K562 (cell line): ENCODE measurements around the gene NBPF3. TPM values are rescaled to one million over a fixed set of nuclear protein-coding genes. Genes with fewer than 3 reads are reported as not detected.

Experiments
- ETV5 ChIP-seq: sonication (generic); formaldehyde crosslinking; IDR thresholded peaks from 2 replicates; pipeline ENCODE4 v1.4.0; 2020; ENCODE audit warnings: low read depth, mild to moderate bottlenecking, missing genetic modification reagents
- ILF3 ChIP-seq: fragments of 450-650 bp; IDR thresholded peaks from 2 replicates; pipeline ENCODE4 v1.6.1; 2018; ENCODE audit warnings: antibody characterized with exemption, mild to moderate bottlenecking, moderate library complexity, borderline replicate concordance
- MECOM ChIP-seq: fragments of 250-450 bp; sonication (Bioruptor Pico); IDR thresholded peaks from 2 replicates; pipeline ENCODE4 v1.8.0; 2022; ENCODE audit warnings: inconsistent platforms
- NR2F6 ChIP-seq: fragments of 450-650 bp; formaldehyde crosslinking; IDR thresholded peaks from 2 replicates; pipeline ENCODE4 v1.4.0; 2020; ENCODE audit warnings: mild to moderate bottlenecking
- SMARCA4 ChIP-seq: fragments of 450-650 bp; IDR thresholded peaks from 2 replicates; pipeline ENCODE4 v1.6.1; 2016
- TRIM24 ChIP-seq, 2 experiments: fragments of 450-650 bp; IDR thresholded peaks; 2 replicates each; pipeline ENCODE4 v1.6.1; 2016
- ZBTB1 ChIP-seq: sonication (generic); formaldehyde crosslinking; IDR thresholded peaks from 2 replicates; pipeline ENCODE4 v1.8.1; 2023; ENCODE audit warnings: missing genetic modification reagents, low read depth, mild to moderate bottlenecking, borderline replicate concordance
- ZNF263 ChIP-seq: sonication (generic); formaldehyde crosslinking; IDR thresholded peaks from 2 replicates; pipeline ENCODE4 v1.8.0; 2022; ENCODE audit warnings: mild to moderate bottlenecking, missing genetic modification reagents, borderline replicate concordance
- polyA plus RNA-seq, 8 experiments: library from polyadenylated mRNA; depleted of rRNA in 4 of 8; stranded (reverse) in 5 of 8; unstranded in 3 of 8; fragments of >200 nt; fragmentation: Nextera tagmentation in 2 of 8; fragmentation: Illumina TruSeq in 1 of 8; extraction: Ambion mirVana in 2 of 8; extraction: Trizol in 1 of 8; gene quantifications; 2 replicates each; pipeline versions ENCODE4 v1.2.1 to v1.2.3, GENCODE V29; 2011 to 2014; ENCODE audit warnings: inconsistent platforms in 1 of 8, missing spikeins in 1 of 8
- total RNA-seq, 7 experiments: library from RNA; depleted of rRNA in 6 of 7; stranded (reverse); fragments of >200 nt in 6 of 7; fragmentation: Illumina TruSeq in 2 of 7; extraction: Trizol in 2 of 7; gene quantifications; 2 replicates each; pipeline versions ENCODE4 v1.2.1 to v1.2.3, GENCODE V29; 2011 to 2021; ENCODE audit warnings: low replicate concordance in 1 of 7
- TF ChIP-seq, protein P1 (sequence below): sonication (generic); formaldehyde crosslinking; IDR thresholded peaks from 2 replicates; pipeline ENCODE4 v1.9.0; 2022; ENCODE audit warnings: mild to moderate bottlenecking, missing genetic modification reagents
- TF ChIP-seq, protein P2 (sequence below): fragments of 450-650 bp; IDR thresholded peaks from 2 replicates; pipeline ENCODE4 v1.6.1; 2016; ENCODE audit warnings: low read depth
- TF ChIP-seq, protein P3 (sequence below): sonication (generic); formaldehyde crosslinking; IDR thresholded peaks from 2 replicates; pipeline ENCODE4 v1.8.0; 2022; ENCODE audit warnings: mild to moderate bottlenecking, missing genetic modification reagents
- TF ChIP-seq, protein P4 (sequence below): fragments of 250-450 bp; sonication (Bioruptor Pico); IDR thresholded peaks from 2 replicates; pipeline ENCODE4 v1.4.0; 2020

The NBPF3 gene
- total and polyA plus RNA-seq, 9 of the 15 experiments (the other 6 are each of a cell fraction or from before 2014, with no cell fraction given) = 1.5 to 7.3 (median 5.4) TPM

DNA sequence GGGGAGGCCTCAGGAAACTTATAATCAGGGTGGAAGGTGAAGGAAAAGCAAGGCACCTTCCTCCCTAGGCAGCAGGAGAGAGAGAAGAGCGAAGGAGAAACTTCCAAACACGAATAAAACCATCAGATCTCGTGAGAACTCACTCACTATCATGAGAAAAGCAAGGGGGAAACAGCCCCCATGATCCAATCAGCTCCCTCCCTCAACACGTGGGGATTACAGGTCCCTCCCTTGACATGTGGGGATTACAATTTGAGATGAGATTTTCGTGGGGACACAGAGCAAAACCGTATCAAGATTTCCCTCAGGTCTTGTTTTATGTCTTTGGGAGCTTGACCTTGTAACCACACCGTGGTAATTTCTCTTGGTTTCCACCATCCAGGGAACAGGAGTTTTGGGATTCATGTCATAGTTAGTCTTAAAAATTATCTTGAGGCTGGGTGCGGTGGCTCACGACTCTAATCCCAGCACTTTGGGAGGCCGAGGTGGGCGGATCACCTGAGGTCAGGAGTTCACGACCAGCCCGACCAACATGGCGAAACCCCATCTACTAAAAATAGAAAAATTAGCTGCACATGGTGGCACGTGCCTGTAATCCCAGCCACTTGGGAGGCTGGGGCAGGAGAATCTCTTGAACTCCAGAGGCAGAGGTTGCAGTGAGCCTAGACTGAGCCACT is 47.2 kb upstream of the NBPF3 start (continued):
- TF ChIP-seq, protein P1, sequence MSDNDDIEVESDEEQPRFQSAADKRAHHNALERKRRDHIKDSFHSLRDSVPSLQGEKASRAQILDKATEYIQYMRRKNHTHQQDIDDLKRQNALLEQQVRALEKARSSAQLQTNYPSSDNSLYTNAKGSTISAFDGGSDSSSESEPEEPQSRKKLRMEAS = peak; percentile 89
- TF ChIP-seq ZBTB1 (peak; percentile 47; the same call in 1 of the 2 replicates), SMARCA4 (no peak), ILF3 (no peak), ETV5 (CRISPR knock-in tag) (0 out of 2 replicates have a peak, but pooled peaks have one; percentile 48), TRIM24 (IDR thresholded peaks at IDR 0.05) (peak in 1 of 2 experiments; percentile 29; a peak in 1 of 4 replicates), ZNF263 (CRISPR knock-in tag) (peak; percentile 36; the same call in 1 of the 2 replicates), MECOM (CRISPR knock-in tag) (0 out of 2 replicates have a peak, but pooled peaks have one; percentile 14), NR2F6 (CRISPR knock-in tag) (no peak)
- TF ChIP-seq, protein P2, sequence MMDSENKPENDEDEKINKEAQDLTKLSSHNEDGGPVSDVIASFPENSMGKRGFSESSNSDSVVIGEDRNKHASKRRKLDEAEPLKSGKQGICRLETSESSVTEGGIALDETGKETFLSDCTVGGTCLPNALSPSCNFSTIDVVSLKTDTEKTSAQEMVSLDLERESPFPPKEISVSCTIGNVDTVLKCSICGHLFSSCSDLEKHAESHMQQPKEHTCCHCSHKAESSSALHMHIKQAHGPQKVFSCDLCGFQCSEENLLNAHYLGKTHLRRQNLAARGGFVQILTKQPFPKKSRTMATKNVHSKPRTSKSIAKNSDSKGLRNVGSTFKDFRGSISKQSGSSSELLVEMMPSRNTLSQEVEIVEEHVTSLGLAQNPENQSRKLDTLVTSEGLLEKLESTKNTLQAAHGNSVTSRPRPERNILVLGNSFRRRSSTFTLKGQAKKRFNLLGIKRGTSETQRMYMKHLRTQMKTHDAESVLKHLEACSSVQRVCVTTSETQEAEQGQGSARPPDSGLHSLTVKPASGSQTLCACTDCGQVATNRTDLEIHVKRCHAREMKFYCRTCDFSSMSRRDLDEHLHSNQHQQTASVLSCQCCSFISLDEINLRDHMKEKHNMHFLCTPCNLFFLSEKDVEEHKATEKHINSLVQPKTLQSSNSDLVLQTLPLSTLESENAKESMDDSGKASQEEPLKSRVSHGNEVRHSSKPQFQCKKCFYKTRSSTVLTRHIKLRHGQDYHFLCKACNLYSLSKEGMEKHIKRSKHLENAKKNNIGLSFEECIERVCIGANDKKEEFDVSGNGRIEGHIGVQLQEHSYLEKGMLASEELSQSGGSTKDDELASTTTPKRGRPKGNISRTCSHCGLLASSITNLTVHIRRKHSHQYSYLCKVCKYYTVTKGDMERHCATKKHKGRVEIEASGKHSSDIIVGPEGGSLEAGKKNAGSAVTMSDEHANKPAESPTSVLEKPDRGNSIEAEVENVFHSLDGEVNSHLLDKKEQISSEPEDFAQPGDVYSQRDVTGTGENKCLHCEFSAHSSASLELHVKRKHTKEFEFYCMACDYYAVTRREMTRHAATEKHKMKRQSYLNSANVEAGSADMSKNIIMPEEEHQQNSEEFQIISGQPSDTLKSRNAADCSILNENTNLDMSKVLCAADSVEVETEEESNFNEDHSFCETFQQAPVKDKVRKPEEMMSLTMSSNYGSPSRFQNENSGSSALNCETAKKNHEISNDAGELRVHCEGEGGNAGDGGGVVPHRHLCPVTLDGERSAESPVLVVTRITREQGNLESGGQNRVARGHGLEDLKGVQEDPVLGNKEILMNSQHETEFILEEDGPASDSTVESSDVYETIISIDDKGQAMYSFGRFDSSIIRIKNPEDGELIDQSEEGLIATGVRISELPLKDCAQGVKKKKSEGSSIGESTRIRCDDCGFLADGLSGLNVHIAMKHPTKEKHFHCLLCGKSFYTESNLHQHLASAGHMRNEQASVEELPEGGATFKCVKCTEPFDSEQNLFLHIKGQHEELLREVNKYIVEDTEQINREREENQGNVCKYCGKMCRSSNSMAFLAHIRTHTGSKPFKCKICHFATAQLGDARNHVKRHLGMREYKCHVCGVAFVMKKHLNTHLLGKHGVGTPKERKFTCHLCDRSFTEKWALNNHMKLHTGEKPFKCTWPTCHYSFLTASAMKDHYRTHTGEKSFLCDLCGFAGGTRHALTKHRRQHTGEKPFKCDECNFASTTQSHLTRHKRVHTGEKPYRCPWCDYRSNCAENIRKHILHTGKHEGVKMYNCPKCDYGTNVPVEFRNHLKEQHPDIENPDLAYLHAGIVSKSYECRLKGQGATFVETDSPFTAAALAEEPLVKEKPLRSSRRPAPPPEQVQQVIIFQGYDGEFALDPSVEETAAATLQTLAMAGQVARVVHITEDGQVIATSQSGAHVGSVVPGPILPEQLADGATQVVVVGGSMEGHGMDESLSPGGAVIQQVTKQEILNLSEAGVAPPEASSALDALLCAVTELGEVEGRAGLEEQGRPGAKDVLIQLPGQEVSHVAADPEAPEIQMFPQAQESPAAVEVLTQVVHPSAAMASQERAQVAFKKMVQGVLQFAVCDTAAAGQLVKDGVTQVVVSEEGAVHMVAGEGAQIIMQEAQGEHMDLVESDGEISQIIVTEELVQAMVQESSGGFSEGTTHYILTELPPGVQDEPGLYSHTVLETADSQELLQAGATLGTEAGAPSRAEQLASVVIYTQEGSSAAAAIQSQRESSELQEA = no peak
- TF ChIP-seq, protein P3, sequence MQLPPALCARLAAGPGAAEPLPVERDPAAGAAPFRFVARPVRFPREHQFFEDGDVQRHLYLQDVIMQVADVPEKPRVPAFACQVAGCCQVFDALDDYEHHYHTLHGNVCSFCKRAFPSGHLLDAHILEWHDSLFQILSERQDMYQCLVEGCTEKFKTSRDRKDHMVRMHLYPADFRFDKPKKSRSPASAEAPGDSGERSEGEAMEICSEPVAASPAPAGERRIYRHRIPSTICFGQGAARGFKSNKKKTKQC (CRISPR knock-in tag) = no peak
- TF ChIP-seq, protein P4, sequence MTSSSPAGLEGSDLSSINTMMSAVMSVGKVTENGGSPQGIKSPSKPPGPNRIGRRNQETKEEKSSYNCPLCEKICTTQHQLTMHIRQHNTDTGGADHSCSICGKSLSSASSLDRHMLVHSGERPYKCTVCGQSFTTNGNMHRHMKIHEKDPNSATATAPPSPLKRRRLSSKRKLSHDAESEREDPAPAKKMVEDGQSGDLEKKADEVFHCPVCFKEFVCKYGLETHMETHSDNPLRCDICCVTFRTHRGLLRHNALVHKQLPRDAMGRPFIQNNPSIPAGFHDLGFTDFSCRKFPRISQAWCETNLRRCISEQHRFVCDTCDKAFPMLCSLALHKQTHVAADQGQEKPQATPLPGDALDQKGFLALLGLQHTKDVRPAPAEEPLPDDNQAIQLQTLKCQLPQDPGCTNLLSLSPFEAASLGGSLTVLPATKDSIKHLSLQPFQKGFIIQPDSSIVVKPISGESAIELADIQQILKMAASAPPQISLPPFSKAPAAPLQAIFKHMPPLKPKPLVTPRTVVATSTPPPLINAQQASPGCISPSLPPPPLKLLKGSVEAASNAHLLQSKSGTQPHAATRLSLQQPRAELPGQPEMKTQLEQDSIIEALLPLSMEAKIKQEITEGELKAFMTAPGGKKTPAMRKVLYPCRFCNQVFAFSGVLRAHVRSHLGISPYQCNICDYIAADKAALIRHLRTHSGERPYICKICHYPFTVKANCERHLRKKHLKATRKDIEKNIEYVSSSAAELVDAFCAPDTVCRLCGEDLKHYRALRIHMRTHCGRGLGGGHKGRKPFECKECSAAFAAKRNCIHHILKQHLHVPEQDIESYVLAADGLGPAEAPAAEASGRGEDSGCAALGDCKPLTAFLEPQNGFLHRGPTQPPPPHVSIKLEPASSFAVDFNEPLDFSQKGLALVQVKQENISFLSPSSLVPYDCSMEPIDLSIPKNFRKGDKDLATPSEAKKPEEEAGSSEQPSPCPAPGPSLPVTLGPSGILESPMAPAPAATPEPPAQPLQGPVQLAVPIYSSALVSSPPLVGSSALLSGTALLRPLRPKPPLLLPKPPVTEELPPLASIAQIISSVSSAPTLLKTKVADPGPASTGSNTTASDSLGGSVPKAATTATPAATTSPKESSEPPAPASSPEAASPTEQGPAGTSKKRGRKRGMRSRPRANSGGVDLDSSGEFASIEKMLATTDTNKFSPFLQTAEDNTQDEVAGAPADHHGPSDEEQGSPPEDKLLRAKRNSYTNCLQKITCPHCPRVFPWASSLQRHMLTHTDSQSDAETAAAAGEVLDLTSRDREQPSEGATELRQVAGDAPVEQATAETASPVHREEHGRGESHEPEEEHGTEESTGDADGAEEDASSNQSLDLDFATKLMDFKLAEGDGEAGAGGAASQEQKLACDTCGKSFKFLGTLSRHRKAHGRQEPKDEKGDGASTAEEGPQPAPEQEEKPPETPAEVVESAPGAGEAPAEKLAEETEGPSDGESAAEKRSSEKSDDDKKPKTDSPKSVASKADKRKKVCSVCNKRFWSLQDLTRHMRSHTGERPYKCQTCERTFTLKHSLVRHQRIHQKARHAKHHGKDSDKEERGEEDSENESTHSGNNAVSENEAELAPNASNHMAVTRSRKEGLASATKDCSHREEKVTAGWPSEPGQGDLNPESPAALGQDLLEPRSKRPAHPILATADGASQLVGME (CRISPR knock-in tag) = no peak
